HT1080 (cell line): Measurements from ENCODE around the gene CALHM1. TPM values are rescaled to one million over a fixed set of nuclear protein-coding genes. Genes with fewer than 3 reads are reported as not detected.
"Not testable (repeated sequence)": the region's sequence is repeated elsewhere in the genome, so short reads cannot be mapped to it uniquely, and the experiment has no call there.

Experiments
- DNase-seq: peaks from one replicate; pipeline ENCODE4 v3.0.0-alpha.2; 2015; ENCODE audit warnings: low read depth
- total RNA-seq: library from RNA; depleted of rRNA; stranded (reverse); fragments of >200 nt; shearing (Covaris generic); gene quantifications from 2 replicates; pipeline ENCODE4 v1.2.3, GENCODE V29; 2014

CALHM1 gene
- total RNA-seq, 1 experiment from 2014 or later, result not detected

GRCh38 chr10:103486635-103487409, 28.1 kb upstream of the CALHM1 start:
- not testable (repeated sequence) for DNase-seq

GRCh38 chr10:103481974-103482531, 23.4 kb upstream of the CALHM1 start:
- DNase-seq, result peak; percentile 63

- peak; percentile 25 for DNase-seq
These were observed 21.8 kb upstream of the CALHM1 start for GRCh38 chr10:103480521-103480920.

GRCh38 chr10:103479135-103479534, 20.4 kb upstream of the CALHM1 start, which contains the start of gene CALHM3:
Gene CALHM3, minus strand, starts transcription at chr10:103479240. Its CDS starts 208 bp downstream, at chr10:103479032.
- DNase-seq, result peak; percentile 60

- DNase-seq, result no peak
These were observed 20.0 kb upstream of the CALHM1 start for GRCh38 chr10:103478671-103479070.

- DNase-seq, result no peak
These were observed 17.5 kb upstream of the CALHM1 start for GRCh38 chr10:103476046-103476768.

GRCh38 chr10:103475437-103475836, 16.7 kb upstream of the CALHM1 start:
- DNase-seq, result no peak

GRCh38 chr10:103474077-103474476, 15.4 kb upstream of the CALHM1 start:
- no peak for DNase-seq

GRCh38 chr10:103473261-103473671, 14.6 kb upstream of the CALHM1 start:
- no peak for DNase-seq

- no peak for DNase-seq
These were observed 13.3 kb upstream of the CALHM1 start for GRCh38 chr10:103472005-103472404.

- DNase-seq, result peak; percentile 27
These were observed 12.3 kb upstream of the CALHM1 start for GRCh38 chr10:103470761-103471653.

GRCh38 chr10:103469201-103469600, 10.5 kb upstream of the CALHM1 start:
- DNase-seq, result no peak

- DNase-seq, result no peak
These were observed 8.7 kb upstream of the CALHM1 start for GRCh38 chr10:103467406-103467805.

- no peak for DNase-seq
These were observed 8.0 kb upstream of the CALHM1 start for GRCh38 chr10:103466734-103467133.

- no peak for DNase-seq
These were observed 6.9 kb upstream of the CALHM1 start for GRCh38 chr10:103465411-103466179.

GRCh38 chr10:103463499-103463898, 4.8 kb upstream of the CALHM1 start:
- DNase-seq, result no peak

GRCh38 chr10:103459615-103460014, 915 bp upstream of the CALHM1 start:
- DNase-seq, result no peak

GRCh38 chr10:103457896-103458583, 660 bp downstream of the CALHM1 start:
- DNase-seq, result no peak

- no peak for DNase-seq
These were observed 1.5 kb downstream of the CALHM1 start for GRCh38 chr10:103457176-103457712.
